ENCODE measurements around the gene ABHD2.

GRCh38 chr15:89165677-89166076, 77.4 kb downstream of the ABHD2 start:
- TF ChIP-seq GATA2 (IDR thresholded peaks at IDR 0.05; ENCODE audit: low read depth, low read length) (no peak), GATA3 (IDR thresholded peaks at IDR 0.05; ENCODE audit: low read depth, low read length) (no peak)
